PFSK-1 (cell line): Measurements from ENCODE around the gene C13orf46.

ENCODE experiments used
- FOXP2 ChIP-seq: optimal IDR thresholded peaks from 2 replicates; pipeline ENCODE3; 2011; ENCODE audit warnings: borderline replicate concordance, control low read depth, inconsistent platforms; ENCODE audit not compliant: insufficient read depth; ENCODE audit errors: extremely low read length, extremely low read depth
- POLR2AphosphoS5 ChIP-seq: IDR thresholded peaks from 2 replicates; pipeline ENCODE4 v1.6.1; 2012; ENCODE audit warnings: low read depth, mild to moderate bottlenecking, control low read depth, low read length, moderate library complexity
- REST ChIP-seq, 2 experiments: IDR thresholded peaks; 2 replicates each; pipeline versions ENCODE4 v1.6.1 to v1.8.0; 2011 to 2012; ENCODE audit warnings: low read depth in 2 of 2, low read length in 2 of 2, control low read depth in 1 of 2, inconsistent platforms in 1 of 2, mild to moderate bottlenecking in 1 of 2, moderate library complexity in 1 of 2; ENCODE audit not compliant: insufficient read depth in 1 of 2
- SIN3A ChIP-seq: IDR thresholded peaks from 2 replicates; pipeline ENCODE4 v1.6.1; 2012; ENCODE audit warnings: mild to moderate bottlenecking, low read length, moderate library complexity, borderline replicate concordance; ENCODE audit not compliant: insufficient read depth
- TAF1 ChIP-seq: IDR thresholded peaks from 2 replicates; pipeline ENCODE4 v1.6.1; 2012; ENCODE audit warnings: low read length, control low read depth, borderline replicate concordance; ENCODE audit not compliant: insufficient read depth

Gene C13orf46

GRCh38 chr13:113990321-113990837, 16.5 kb upstream of the C13orf46 start:
- TF ChIP-seq FOXP2 (no peak), REST (IDR thresholded peaks at IDR 0.05; ENCODE audit: insufficient read depth in 1 of 2, low read depth in 2 of 2, low read length in 2 of 2) (no peak), SIN3A (no peak), POLR2AphosphoS5 (no peak), TAF1 (no peak)

- TF ChIP-seq FOXP2 (no peak), POLR2AphosphoS5 (no peak), TAF1 (no peak), SIN3A (no peak), REST (IDR thresholded peaks at IDR 0.05; ENCODE audit: insufficient read depth in 1 of 2, low read depth in 2 of 2, low read length in 2 of 2) (no peak)
These were observed 15.9 kb upstream of the C13orf46 start for GRCh38 chr13:113989585-113990300.

- TF ChIP-seq SIN3A, result no peak
- no peak for TF ChIP-seq POLR2AphosphoS5
- TF ChIP-seq REST (IDR thresholded peaks at IDR 0.05; ENCODE audit: insufficient read depth in 1 of 2, low read depth in 2 of 2, low read length in 2 of 2), result no peak
- no peak for TF ChIP-seq FOXP2
- TF ChIP-seq TAF1, result no peak
These were observed 8.4 kb upstream of the C13orf46 start for GRCh38 chr13:113982296-113982661.

- no peak for TF ChIP-seq FOXP2
These were observed 7.9 kb upstream of the C13orf46 start for GRCh38 chr13:113981611-113982295.

- TF ChIP-seq TAF1, result no peak
- TF ChIP-seq REST (IDR thresholded peaks at IDR 0.05; ENCODE audit: insufficient read depth in 1 of 2, low read depth in 2 of 2, low read length in 2 of 2), result no peak
- TF ChIP-seq SIN3A, result no peak
- no peak for TF ChIP-seq POLR2AphosphoS5
- no peak for TF ChIP-seq FOXP2
These were observed 7.3 kb upstream of the C13orf46 start for GRCh38 chr13:113981194-113981605.
